ENCODE measurements around the gene MXD1.
A peak's percentile ranks its signal among the peaks of the same experiment; 100 is the strongest.

The MXD1 gene

DNA sequence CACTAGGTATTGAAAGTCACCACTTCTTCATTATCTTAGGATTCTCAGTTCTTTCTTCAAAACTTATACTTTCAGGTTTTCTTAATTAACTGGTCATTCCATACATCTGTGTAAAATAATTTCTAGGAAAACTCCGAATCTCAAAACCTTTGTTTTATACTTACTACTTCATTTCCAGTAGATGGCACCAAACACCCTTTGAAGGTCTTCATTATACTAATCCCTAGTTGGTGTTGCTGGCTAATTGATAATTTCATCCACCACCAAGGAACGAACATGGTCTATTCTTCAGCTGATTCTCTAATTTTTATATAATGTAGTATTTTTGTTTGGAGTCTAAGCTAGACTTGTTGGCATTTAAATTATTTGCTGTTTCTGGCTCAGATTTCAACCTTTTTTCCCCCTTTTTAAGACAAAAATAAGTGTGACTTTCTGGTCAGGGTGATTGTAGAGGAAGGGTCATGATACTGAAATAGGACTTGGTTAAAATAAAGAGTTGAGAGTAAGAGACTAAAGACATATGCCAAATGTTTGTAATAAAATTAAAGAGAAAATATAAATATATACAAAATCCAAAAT lies 2.8 kb upstream of the MXD1 start:
- Histone ChIP-seq H3K9ac (ENCODE audit: low read depth in 1 of 2, low read length in 2 of 2) (no peak overlapping the region), H3K27me3 (ENCODE audit: control insufficient read depth in 1 of 2, insufficient read depth in 2 of 2, low read length in 2 of 2) (no peaks in the 10 kb centered on the region), H3K27ac (ENCODE audit: low read depth, low read length) (no peak overlapping the region), H3K4me3 (ENCODE audit: low read depth in 1 of 2, low read length in 2 of 2) (no peak overlapping the region), H3K9me3 (ENCODE audit: control insufficient read depth in 1 of 2, low read length in 2 of 2) (no peaks in the 10 kb centered on the region), H3K36me3 (ENCODE audit: control insufficient read depth in 1 of 2, insufficient read depth in 2 of 2, low read length in 2 of 2) (peaks cover 3 to 32% of the 10 kb centered on the region in 2 donors), H3K4me1 (ENCODE audit: control insufficient read depth in 1 of 2, insufficient read depth in 2 of 2, low read length in 2 of 2) (peaks cover 11% of the 10 kb centered on the region in 2 donors)

DNA sequence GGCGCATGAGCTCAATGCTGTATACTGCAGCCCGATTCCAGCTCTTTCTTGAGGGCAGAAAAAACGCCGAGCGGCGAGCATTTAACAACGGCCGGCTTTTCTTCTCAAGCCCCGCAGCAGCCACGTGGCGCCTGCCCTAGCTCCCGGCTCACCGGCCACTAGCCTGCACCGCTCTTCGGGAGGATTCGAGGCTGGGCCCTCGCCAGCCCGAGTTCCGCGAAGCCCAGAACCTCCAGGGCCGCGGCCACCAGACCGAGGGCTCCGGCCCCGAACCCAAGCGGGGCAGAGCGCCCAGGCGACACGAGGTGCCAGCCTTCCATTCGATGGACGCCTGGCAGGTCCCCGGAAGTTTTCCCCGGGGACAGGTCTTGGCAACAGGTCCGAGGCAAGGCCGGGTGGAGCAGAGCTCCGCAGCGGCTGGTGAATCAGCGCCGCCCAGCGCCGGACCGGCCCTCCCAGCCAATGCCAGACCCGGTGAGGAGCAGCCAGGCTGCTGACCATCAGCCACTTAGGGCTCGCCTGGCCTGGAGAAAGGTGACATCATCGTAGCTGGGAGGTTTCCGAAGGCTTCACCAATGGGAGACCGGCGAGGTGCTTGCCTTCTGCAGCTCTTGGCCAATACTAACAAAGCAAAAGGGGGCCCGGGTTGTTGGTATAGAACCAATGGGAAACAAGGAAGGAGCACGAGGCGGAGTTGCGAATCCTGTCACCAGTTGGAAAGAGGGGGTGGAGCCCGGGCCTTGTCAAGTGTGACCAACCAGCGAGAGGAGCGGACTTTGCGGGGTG lies 552 bp upstream of the MXD1 start:
- peaks cover 5 to 21% of the 10 kb centered on the region in 2 donors for H3K36me3 ChIP-seq (ENCODE audit: control insufficient read depth in 1 of 2, insufficient read depth in 2 of 2, low read length in 2 of 2)
- peaks cover 12 to 15% of the 10 kb centered on the region in 2 donors for H3K4me1 ChIP-seq (ENCODE audit: control insufficient read depth in 1 of 2, insufficient read depth in 2 of 2, low read length in 2 of 2)
- H3K4me3 ChIP-seq (ENCODE audit: low read depth in 1 of 2, low read length in 2 of 2), result peak overlapping the region; percentile 75 to 76
- peak overlapping the region; percentile 86 to 96 for H3K9ac ChIP-seq (ENCODE audit: low read depth in 1 of 2, low read length in 2 of 2)
- H3K9me3 ChIP-seq (ENCODE audit: control insufficient read depth in 1 of 2, low read length in 2 of 2), result no peaks in the 10 kb centered on the region
- H3K27ac ChIP-seq (ENCODE audit: low read depth, low read length), result peak overlapping the region; percentile 99
- no peaks in the 10 kb centered on the region for H3K27me3 ChIP-seq (ENCODE audit: control insufficient read depth in 1 of 2, insufficient read depth in 2 of 2, low read length in 2 of 2)

DNA sequence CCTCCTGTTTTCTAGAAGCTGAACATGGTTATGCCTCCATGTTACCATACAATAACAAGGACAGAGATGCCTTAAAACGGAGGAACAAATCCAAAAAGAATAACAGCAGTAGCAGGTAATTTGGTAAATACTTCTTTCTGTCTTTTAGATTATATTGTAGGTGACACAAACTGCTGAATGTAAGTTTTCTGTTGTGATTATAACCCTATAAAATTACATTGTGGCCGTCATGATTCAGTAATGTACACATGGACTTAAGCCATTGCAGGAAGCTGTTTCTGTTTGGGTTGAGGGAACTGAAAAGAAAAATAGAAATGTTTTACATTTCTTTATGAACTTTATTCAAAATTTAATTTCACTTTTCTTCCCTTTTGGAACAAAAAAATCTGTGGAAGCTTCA lies 1.2 kb downstream of the MXD1 start:
- peak overlapping the region; percentile 59 to 93 for H3K9ac ChIP-seq (ENCODE audit: low read depth in 1 of 2, low read length in 2 of 2)
- H3K27ac ChIP-seq (ENCODE audit: low read depth, low read length), result peak overlapping the region; percentile 51
- H3K4me3 ChIP-seq (ENCODE audit: low read depth in 1 of 2, low read length in 2 of 2), result peak overlapping the region; percentile 67 to 80
- no peaks in the 10 kb centered on the region for H3K27me3 ChIP-seq (ENCODE audit: control insufficient read depth in 1 of 2, insufficient read depth in 2 of 2, low read length in 2 of 2)
- no peaks in the 10 kb centered on the region for H3K9me3 ChIP-seq (ENCODE audit: control insufficient read depth in 1 of 2, low read length in 2 of 2)
- H3K36me3 ChIP-seq (ENCODE audit: control insufficient read depth in 1 of 2, insufficient read depth in 2 of 2, low read length in 2 of 2), result peaks cover 21 to 26% of the 10 kb centered on the region in 2 donors
- peaks cover 15 to 19% of the 10 kb centered on the region in 2 donors for H3K4me1 ChIP-seq (ENCODE audit: control insufficient read depth in 1 of 2, insufficient read depth in 2 of 2, low read length in 2 of 2)

DNA sequence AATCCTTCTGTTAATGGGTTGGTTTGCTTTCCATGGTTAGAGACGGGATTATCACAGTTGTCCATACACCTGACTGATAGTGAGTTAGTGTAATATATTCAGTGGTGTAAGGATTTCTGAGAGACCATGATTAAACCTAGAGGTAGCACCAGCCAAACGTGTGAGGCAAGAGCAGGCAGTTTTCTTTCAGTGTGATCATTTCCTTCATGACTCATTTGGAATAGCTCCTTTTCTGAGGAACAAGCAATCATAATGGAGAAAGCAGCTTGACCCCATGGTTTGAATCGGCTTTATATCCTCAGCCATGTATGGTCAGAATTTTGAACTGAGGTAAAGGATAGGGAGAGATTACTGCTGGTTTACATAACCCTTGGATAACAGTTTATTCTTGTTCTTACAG lies 2.9 kb downstream of the MXD1 start:
- peak overlapping the region; percentile 5 for H3K27ac ChIP-seq (ENCODE audit: low read depth, low read length)
- H3K9ac ChIP-seq (ENCODE audit: low read depth in 1 of 2, low read length in 2 of 2), result peak overlapping the region; percentile 1 to 34
- H3K9me3 ChIP-seq (ENCODE audit: control insufficient read depth in 1 of 2, low read length in 2 of 2), result no peaks in the 10 kb centered on the region
- peak overlapping the region in 1 of 2 donors; percentile 18 for H3K4me3 ChIP-seq (ENCODE audit: low read depth in 1 of 2, low read length in 2 of 2)
- no peaks in the 10 kb centered on the region for H3K27me3 ChIP-seq (ENCODE audit: control insufficient read depth in 1 of 2, insufficient read depth in 2 of 2, low read length in 2 of 2)
- H3K4me1 ChIP-seq (ENCODE audit: control insufficient read depth in 1 of 2, insufficient read depth in 2 of 2, low read length in 2 of 2), result peaks cover 15 to 19% of the 10 kb centered on the region in 2 donors
- H3K36me3 ChIP-seq (ENCODE audit: control insufficient read depth in 1 of 2, insufficient read depth in 2 of 2, low read length in 2 of 2), result peaks cover 33 to 35% of the 10 kb centered on the region in 2 donors

DNA sequence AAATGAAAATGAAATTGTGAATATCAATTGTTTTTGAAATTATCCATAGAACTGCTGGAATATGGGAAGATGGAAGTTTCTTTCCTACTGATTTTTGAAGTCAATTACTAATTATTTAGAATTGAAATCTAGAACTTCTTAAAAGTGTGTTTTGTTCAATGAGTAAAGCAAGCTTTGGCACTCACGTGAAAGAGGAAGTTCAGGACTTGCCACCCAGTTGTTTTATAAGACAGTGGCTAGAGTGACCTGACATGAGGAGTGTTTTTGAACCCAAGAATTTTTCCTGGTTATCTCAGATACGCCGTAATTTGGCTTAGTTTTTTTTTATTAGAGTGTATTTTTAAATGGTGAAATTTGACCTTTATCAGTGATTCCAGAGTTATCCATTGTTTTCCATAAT lies 3.5 kb downstream of the MXD1 start:
- peaks cover 38 to 40% of the 10 kb centered on the region in 2 donors for H3K36me3 ChIP-seq (ENCODE audit: control insufficient read depth in 1 of 2, insufficient read depth in 2 of 2, low read length in 2 of 2)
- no peaks in the 10 kb centered on the region for H3K27me3 ChIP-seq (ENCODE audit: control insufficient read depth in 1 of 2, insufficient read depth in 2 of 2, low read length in 2 of 2)
- H3K27ac ChIP-seq (ENCODE audit: low read depth, low read length), result no peak overlapping the region
- peak overlapping the region in 1 of 2 donors; percentile 34 for H3K9ac ChIP-seq (ENCODE audit: low read depth in 1 of 2, low read length in 2 of 2)
- peaks cover 15 to 23% of the 10 kb centered on the region in 2 donors for H3K4me1 ChIP-seq (ENCODE audit: control insufficient read depth in 1 of 2, insufficient read depth in 2 of 2, low read length in 2 of 2)
- H3K4me3 ChIP-seq (ENCODE audit: low read depth in 1 of 2, low read length in 2 of 2), result no peak overlapping the region
- H3K9me3 ChIP-seq (ENCODE audit: control insufficient read depth in 1 of 2, low read length in 2 of 2), result no peaks in the 10 kb centered on the region

DNA sequence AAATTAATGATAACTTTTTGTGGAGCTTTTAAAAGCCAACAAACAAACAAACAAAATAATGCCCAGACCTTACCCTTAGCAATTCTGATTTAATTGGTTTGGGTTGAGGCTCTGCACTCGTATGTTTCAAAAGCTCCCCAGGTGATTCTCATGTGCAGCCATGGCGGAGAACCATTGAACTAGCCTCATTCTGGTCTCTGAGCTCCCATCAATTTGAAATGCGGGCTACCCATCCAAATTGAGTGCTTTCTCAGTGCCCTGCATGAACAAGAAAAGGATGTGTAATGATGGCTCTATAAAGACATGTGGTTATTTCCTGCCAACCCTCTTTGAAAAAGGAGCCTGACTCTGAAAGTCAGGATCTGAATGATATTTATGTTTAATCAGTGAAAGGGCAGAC lies 8.2 kb downstream of the MXD1 start:
- no peak overlapping the region for H3K4me3 ChIP-seq (ENCODE audit: low read depth in 1 of 2, low read length in 2 of 2)
- no peak overlapping the region for H3K9ac ChIP-seq (ENCODE audit: low read depth in 1 of 2, low read length in 2 of 2)
- no peaks in the 10 kb centered on the region for H3K9me3 ChIP-seq (ENCODE audit: control insufficient read depth in 1 of 2, low read length in 2 of 2)
- peaks cover 0 to 11% of the 10 kb centered on the region in 2 donors for H3K4me1 ChIP-seq (ENCODE audit: control insufficient read depth in 1 of 2, insufficient read depth in 2 of 2, low read length in 2 of 2)
- H3K36me3 ChIP-seq (ENCODE audit: control insufficient read depth in 1 of 2, insufficient read depth in 2 of 2, low read length in 2 of 2), result peaks cover 44 to 46% of the 10 kb centered on the region in 2 donors
- H3K27me3 ChIP-seq (ENCODE audit: control insufficient read depth in 1 of 2, insufficient read depth in 2 of 2, low read length in 2 of 2), result no peaks in the 10 kb centered on the region
- no peak overlapping the region for H3K27ac ChIP-seq (ENCODE audit: low read depth, low read length)

DNA sequence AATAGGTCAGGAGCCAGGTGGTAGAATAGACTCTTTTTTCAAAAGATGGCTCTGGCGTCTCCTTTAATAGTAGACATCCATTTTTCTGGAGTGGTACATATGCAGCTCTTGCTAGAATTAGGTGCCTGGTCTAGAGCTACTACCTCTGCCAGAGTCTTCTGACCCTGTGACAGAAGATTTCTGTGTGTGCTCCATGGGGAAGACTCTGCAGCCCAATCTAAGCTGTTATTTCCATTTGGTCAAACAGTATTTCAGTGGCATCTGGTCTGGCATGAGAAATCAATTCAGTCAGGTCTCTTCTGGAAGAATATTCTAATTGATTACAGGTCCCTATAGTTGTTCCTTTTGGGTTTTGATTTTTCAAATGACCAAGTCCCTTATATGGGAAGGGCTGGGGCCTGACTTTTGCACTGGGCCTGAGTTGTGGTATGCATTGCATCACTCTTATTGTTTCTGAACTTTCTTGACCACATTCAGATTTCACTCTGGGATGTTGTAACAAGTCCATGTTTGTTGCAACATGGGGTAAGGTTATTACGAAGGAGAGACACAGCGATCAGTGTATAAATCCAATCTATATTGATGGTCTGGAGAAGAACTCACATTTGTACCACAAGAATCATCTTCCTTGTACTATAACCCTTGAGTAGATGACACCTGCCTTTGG lies 12.1 kb downstream of the MXD1 start:
- Histone ChIP-seq H3K27me3 (ENCODE audit: control insufficient read depth in 1 of 2, insufficient read depth in 2 of 2, low read length in 2 of 2) (no peaks in the 10 kb centered on the region), H3K27ac (ENCODE audit: low read depth, low read length) (no peak overlapping the region)

DNA sequence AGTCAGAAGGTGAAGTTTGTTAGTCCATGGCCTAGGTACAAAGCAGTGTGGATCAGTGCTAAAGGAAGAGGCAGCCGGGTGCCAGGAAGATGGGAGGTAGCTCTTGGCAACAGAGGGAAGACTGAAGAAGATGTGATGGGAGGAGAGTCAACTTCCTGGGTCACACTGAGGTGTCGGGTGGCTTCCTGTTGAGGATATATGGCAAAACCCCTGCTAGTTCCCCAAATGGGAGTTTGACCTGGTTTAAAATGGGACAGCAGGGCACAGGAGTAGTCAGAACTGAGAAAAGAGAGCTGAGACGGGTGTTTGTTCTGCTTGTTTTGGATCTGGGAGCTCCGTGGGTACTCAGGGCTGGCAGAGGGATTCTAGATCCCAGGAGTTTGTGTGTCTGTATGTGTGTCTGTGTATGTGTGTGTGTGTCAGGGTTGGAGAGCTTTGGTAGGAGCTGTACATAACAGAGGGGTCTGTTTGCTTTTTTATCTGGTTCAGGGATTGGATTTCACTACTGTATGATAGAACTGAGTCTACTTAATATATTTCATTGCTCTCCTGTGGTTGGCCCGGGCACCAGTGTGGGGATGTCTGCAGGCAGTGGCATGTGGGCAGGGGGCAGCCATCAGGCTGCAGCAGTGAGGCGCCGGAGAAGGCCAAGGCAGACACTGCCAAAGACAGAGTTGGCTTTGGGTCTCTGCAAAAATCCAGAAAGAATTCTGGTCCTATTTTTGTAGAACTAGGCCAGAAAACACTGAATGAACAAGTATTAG lies 17.1 kb downstream of the MXD1 start:
- Histone ChIP-seq H3K27me3 (ENCODE audit: control insufficient read depth in 1 of 2, insufficient read depth in 2 of 2, low read length in 2 of 2) (no peaks in the 10 kb centered on the region), H3K9me3 (ENCODE audit: control insufficient read depth in 1 of 2, low read length in 2 of 2) (no peaks in the 10 kb centered on the region), H3K36me3 (ENCODE audit: control insufficient read depth in 1 of 2, insufficient read depth in 2 of 2, low read length in 2 of 2) (peaks cover 22 to 31% of the 10 kb centered on the region in 2 donors), H3K4me1 (ENCODE audit: control insufficient read depth in 1 of 2, insufficient read depth in 2 of 2, low read length in 2 of 2) (peaks cover 16% of the 10 kb centered on the region in 2 donors), H3K4me3 (ENCODE audit: low read depth in 1 of 2, low read length in 2 of 2) (no peak overlapping the region), H3K9ac (ENCODE audit: low read depth in 1 of 2, low read length in 2 of 2) (no peak overlapping the region), H3K27ac (ENCODE audit: low read depth, low read length) (no peak overlapping the region)

More for the DNA sequence above, 12.1 kb downstream of the MXD1 start:
- Histone ChIP-seq H3K4me1 (ENCODE audit: control insufficient read depth in 1 of 2, insufficient read depth in 2 of 2, low read length in 2 of 2) (peaks cover 0 to 5% of the 10 kb centered on the region in 2 donors), H3K9me3 (ENCODE audit: control insufficient read depth in 1 of 2, low read length in 2 of 2) (no peaks in the 10 kb centered on the region), H3K36me3 (ENCODE audit: control insufficient read depth in 1 of 2, insufficient read depth in 2 of 2, low read length in 2 of 2) (peaks cover 22 to 24% of the 10 kb centered on the region in 2 donors), H3K9ac (ENCODE audit: low read depth in 1 of 2, low read length in 2 of 2) (no peak overlapping the region), H3K4me3 (ENCODE audit: low read depth in 1 of 2, low read length in 2 of 2) (no peak overlapping the region)

DNA sequence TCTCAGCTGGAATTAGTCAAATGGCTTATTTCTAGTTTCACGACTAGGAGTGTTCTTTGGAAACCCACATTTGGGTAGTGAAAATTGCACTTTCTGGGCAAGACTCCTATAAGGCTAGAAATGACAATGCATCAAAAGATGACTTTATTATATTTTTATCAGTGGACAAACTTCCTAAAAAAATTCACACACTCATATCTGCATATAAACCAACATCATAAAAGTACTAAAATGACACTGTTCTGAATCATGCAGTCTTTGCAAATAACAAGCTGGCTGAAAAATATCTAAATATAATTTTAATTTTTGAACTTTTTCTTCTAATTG lies 17.6 kb downstream of the MXD1 start:
- no peaks in the 10 kb centered on the region for H3K27me3 ChIP-seq (ENCODE audit: control insufficient read depth in 1 of 2, insufficient read depth in 2 of 2, low read length in 2 of 2)
- H3K9ac ChIP-seq (ENCODE audit: low read depth in 1 of 2, low read length in 2 of 2), result no peak overlapping the region
- no peak overlapping the region for H3K27ac ChIP-seq (ENCODE audit: low read depth, low read length)
- no peak overlapping the region for H3K4me3 ChIP-seq (ENCODE audit: low read depth in 1 of 2, low read length in 2 of 2)
- peaks cover 17 to 32% of the 10 kb centered on the region in 2 donors for H3K36me3 ChIP-seq (ENCODE audit: control insufficient read depth in 1 of 2, insufficient read depth in 2 of 2, low read length in 2 of 2)
- peaks cover 16% of the 10 kb centered on the region in 2 donors for H3K4me1 ChIP-seq (ENCODE audit: control insufficient read depth in 1 of 2, insufficient read depth in 2 of 2, low read length in 2 of 2)
- no peaks in the 10 kb centered on the region for H3K9me3 ChIP-seq (ENCODE audit: control insufficient read depth in 1 of 2, low read length in 2 of 2)

All from duodenal mucosa (tissue), 2 donors.